GM12878 (cell line): ENCODE data around the gene ARHGEF16. TPM values are rescaled to one million over a fixed set of nuclear protein-coding genes. Genes with fewer than 3 reads are reported as not detected.

Source experiments
- ATAC-seq: fragments of 200-7000 bp; cut with Tn5 transposase; 3 replicates; pipeline ENCODE4 v1.9.1; 2020; ENCODE audit warnings: mild to moderate bottlenecking, moderate library complexity
- BruUV-seq: library from RNA; stranded (reverse); fragments of 400-500 nt; replicated peaks from 2 replicates; lab custom pipeline; 2021; lab: Mats Ljungman, UMichigan
- CTCF ChIA-PET: fragments of 300-600 bp; sonication (Branson Sonifier 250); formaldehyde crosslinking; extraction: SDS; loops from one replicate; lab custom pipeline; 2021; ENCODE audit warnings: inconsistent platforms; lab: Yijun Ruan, JAX
- POLR2A ChIA-PET: fragments of 350-600 bp; formaldehyde crosslinking; extraction: SDS; loops from one replicate; lab custom pipeline; 2021; ENCODE audit warnings: inconsistent platforms; lab: Charles Lee
- RAD21 ChIA-PET: fragments of 300-600 bp; sonication (Branson Sonifier 250); formaldehyde crosslinking; loops from one replicate; lab custom pipeline; 2023; ENCODE audit warnings: antibody characterized with exemption; ENCODE audit not compliant: unreplicated experiment; lab: Charles Lee
- SMC1A ChIA-PET: fragments of 300-600 bp; sonication (Branson Sonifier 250); formaldehyde crosslinking; loops from one replicate; lab custom pipeline; 2023; ENCODE audit not compliant: unreplicated experiment, uncharacterized antibody; lab: Charles Lee
- DNase-seq: peaks from one replicate; pipeline ENCODE4 v3.0.0-alpha.2; 2011; ENCODE audit warnings: low read depth, low spot score
- FAIRE-seq: peaks from 3 replicates; lab custom pipeline; 2011; peaks lifted over from hg19 to GRCh38; lab: Jason Lieb, UNC
- H2AFZ ChIP-seq: 2 replicates; pipeline ENCODE4 v1.6.0; 2011; ENCODE audit warnings: low read depth, low read length, control low read depth; ENCODE audit not compliant: control insufficient read depth
- H3K27ac ChIP-seq: 2 replicates; pipeline ENCODE4 v1.5.1; 2011; ENCODE audit warnings: control low read depth; ENCODE audit not compliant: control insufficient read depth, insufficient read depth
- H3K27me3 ChIP-seq, 2 experiments: replicated peaks in 1 of 2; 2 replicates each; pipeline versions ENCODE4 v1.6.0 to v1.6.1; 2011; ENCODE audit warnings: low read length in 1 of 2; ENCODE audit not compliant: control insufficient read depth in 2 of 2, insufficient read depth in 2 of 2
- H3K36me3 ChIP-seq, 2 experiments: 2 replicates each; pipeline ENCODE4 v1.5.1; 2011; ENCODE audit warnings: low read length in 1 of 2; ENCODE audit not compliant: control insufficient read depth in 2 of 2, insufficient read depth in 2 of 2
- H3K4me1 ChIP-seq: 2 replicates; pipeline ENCODE4 v1.6.1; 2011; ENCODE audit warnings: mild to moderate bottlenecking, low read length, moderate library complexity, mixed read lengths; ENCODE audit not compliant: control insufficient read depth, insufficient read depth
- H3K4me2 ChIP-seq: 2 replicates; pipeline ENCODE4 v1.6.0; 2011; ENCODE audit warnings: control low read depth; ENCODE audit not compliant: control insufficient read depth, insufficient read depth
- H3K4me3 ChIP-seq: fragments of 200-600 bp; sonication (generic); 2 replicates; pipeline ENCODE4 v1.5.1; 2016
- H3K79me2 ChIP-seq: 2 replicates; pipeline ENCODE4 v1.6.0; 2011; ENCODE audit warnings: low read length; ENCODE audit not compliant: control insufficient read depth, insufficient read depth
- H3K9ac ChIP-seq: 2 replicates; pipeline ENCODE4 v1.8.0; 2011; ENCODE audit warnings: low read length, control low read depth, mixed read lengths; ENCODE audit not compliant: control insufficient read depth, insufficient read depth
- H3K9me3 ChIP-seq: replicated peaks from 3 replicates; pipeline ENCODE4 v1.5.1; 2011; ENCODE audit warnings: mild to moderate bottlenecking, low read length; ENCODE audit not compliant: control insufficient read depth, insufficient read depth
- H4K20me1 ChIP-seq: 2 replicates; pipeline ENCODE4 v1.6.0; 2011; ENCODE audit not compliant: control insufficient read depth, insufficient read depth
- ATF7 ChIP-seq: fragments of 450-650 bp; IDR thresholded peaks from 2 replicates; pipeline ENCODE4 v1.6.1; 2016; ENCODE audit warnings: low read depth, mild to moderate bottlenecking
- BCL3 ChIP-seq: IDR thresholded peaks from 2 replicates; pipeline ENCODE4 v1.6.1; 2011; ENCODE audit warnings: borderline replicate concordance, low read depth, mild to moderate bottlenecking, moderate library complexity, low read length; ENCODE audit not compliant: insufficient read depth, poor library complexity, severe bottlenecking
- BMI1 ChIP-seq: fragments of 450-650 bp; IDR thresholded peaks from 2 replicates; pipeline ENCODE4 v1.6.1; 2016; ENCODE audit warnings: mild to moderate bottlenecking, moderate library complexity, borderline replicate concordance
- BRCA1 ChIP-seq: IDR thresholded peaks from 2 replicates; pipeline ENCODE4 v1.6.1; 2011; ENCODE audit warnings: low read depth, low read length, improper control_type of control experiment
- E2F4 ChIP-seq: IDR thresholded peaks from 2 replicates; pipeline ENCODE4 v1.6.1; 2012; ENCODE audit warnings: low read depth, low read length, improper control_type of control experiment
- FOS ChIP-seq: IDR thresholded peaks from 3 replicates; pipeline ENCODE4 v1.6.1; 2011; ENCODE audit warnings: borderline replicate concordance; ENCODE audit not compliant: insufficient read length; ENCODE audit errors: extremely low read depth
- IKZF2 ChIP-seq, 2 experiments: fragments of 450-650 bp; IDR thresholded peaks; 2 replicates each; pipeline ENCODE4 v1.6.1; 2017; ENCODE audit warnings: mild to moderate bottlenecking in 2 of 2, moderate library complexity in 2 of 2
- KAT2A ChIP-seq: conservative IDR thresholded peaks from 2 replicates; pipeline ENCODE4 v1.6.1; 2011; ENCODE audit warnings: low read depth, low read length; ENCODE audit not compliant: control insufficient read depth
- NRF1 ChIP-seq: conservative IDR thresholded peaks from 2 replicates; pipeline ENCODE4 v1.6.1; 2011; ENCODE audit warnings: mild to moderate bottlenecking, low read depth, low read length, improper control_type of control experiment
- RCOR1 ChIP-seq: conservative IDR thresholded peaks from 2 replicates; pipeline ENCODE4 v1.6.1; 2012; ENCODE audit warnings: low read depth, low read length, improper control_type of control experiment
- SMAD1 ChIP-seq: fragments of 450-650 bp; IDR thresholded peaks from 2 replicates; pipeline ENCODE4 v1.6.1; 2018; ENCODE audit warnings: mild to moderate bottlenecking, low read depth; ENCODE audit not compliant: partially characterized antibody
- SRF ChIP-seq, 2 experiments: IDR thresholded peaks; 2 replicates each; pipeline ENCODE4 v1.6.1; 2011; ENCODE audit warnings: low read depth in 2 of 2, low read length in 2 of 2, mild to moderate bottlenecking in 1 of 2, moderate library complexity in 1 of 2
- STAT1 ChIP-seq: fragments of 450-650 bp; conservative IDR thresholded peaks from 2 replicates; pipeline ENCODE4 v1.6.1; 2014; ENCODE audit warnings: antibody characterized with exemption, mild to moderate bottlenecking
- USF2 ChIP-seq: IDR thresholded peaks from 2 replicates; pipeline ENCODE4 v1.6.1; 2011; ENCODE audit warnings: low read depth, low read length, improper control_type of control experiment, borderline replicate concordance
- ZBTB33 ChIP-seq: fragments of 450-650 bp; IDR thresholded peaks from 2 replicates; pipeline ENCODE4 v1.6.1; 2017; ENCODE audit warnings: mild to moderate bottlenecking
- ZNF384 ChIP-seq: IDR thresholded peaks from 2 replicates; pipeline ENCODE4 v1.6.1; 2012; ENCODE audit warnings: low read depth, mild to moderate bottlenecking, low read length, improper control_type of control experiment, borderline replicate concordance
- ZZZ3 ChIP-seq: IDR thresholded peaks from 2 replicates; pipeline ENCODE4 v1.6.1; 2011; ENCODE audit warnings: low read depth; ENCODE audit not compliant: control insufficient read depth, insufficient read length
- WGBS: methylation state at CpG from one replicate; pipeline ENCODE4 v1.1.6; 2016; ENCODE audit warnings: low lambda C conversion rate; ENCODE audit not compliant: insufficient replicate concordance, insufficient coverage; ENCODE audit errors: missing lambda C conversion rate; 5-methylcytosine and 5-hydroxymethylcytosine counted together
- in situ Hi-C: fragments of 300-500 bp; cut with MboI; formaldehyde crosslinking; loops from 9 replicates; pipeline ENCODE4 v1.14.3; 2018; ENCODE audit warnings: mixed read lengths
- intact Hi-C: fragments of 100-400 bp; cut with micrococcal nuclease; formaldehyde crosslinking; loops from one replicate; pipeline ENCODE4 v1.14.2; 2022; ENCODE audit not compliant: unreplicated experiment
- polyA plus RNA-seq, 11 experiments: library from polyadenylated mRNA; depleted of rRNA in 4 of 11; unstranded in 6 of 11; stranded (reverse) in 5 of 11; fragments of >200 nt; fragmentation: Nextera tagmentation in 4 of 11; fragmentation: Illumina TruSeq in 1 of 11; extraction: Ambion mirVana in 4 of 11; extraction: Trizol in 1 of 11; gene quantifications; 1 replicate in 1 of 11; 2 replicates in 10 of 11; pipeline versions ENCODE4 v1.2.1 to v1.2.3, GENCODE V29; 2011 to 2016; ENCODE audit warnings: inconsistent platforms in 2 of 11, missing spikeins in 2 of 11, low read depth in 1 of 11
- total RNA-seq, 4 experiments: library from RNA; depleted of rRNA in 3 of 4; stranded (reverse); fragments of >200 nt in 3 of 4; fragmentation: Illumina TruSeq in 1 of 4; extraction: Trizol in 1 of 4; gene quantifications; 2 replicates each; pipeline versions ENCODE4 v1.2.1 to v1.2.3, GENCODE V29; 2013 to 2021

ARHGEF16 gene
- total and polyA plus RNA-seq, 10 of the 15 experiments (the other 5 are each of a cell fraction or from before 2014, with no cell fraction given), result not detected

GRCh38 chr1:3505161-3505560 is 50.7 kb downstream of the ARHGEF16 start:
- RAD21 ChIA-PET, result no interaction called here
- POLR2A ChIA-PET, result no interaction called here
- in situ Hi-C loops (no loop called here), intact Hi-C loops (no loop called here)
- 31% methylated on average over 16 of the region's 20 CpGs for WGBS
- SMC1A ChIA-PET, result no interaction called here
- Histone ChIP-seq H2AFZ (no peak overlapping the region), H3K27me3 (no peaks in the 10 kb centered on the region), H3K9me3 (no peaks in the 10 kb centered on the region), H3K36me3 (no peaks in the 10 kb centered on the region), H3K4me3 (no peak overlapping the region), H4K20me1 (no peaks in the 10 kb centered on the region), H3K79me2 (no peaks in the 10 kb centered on the region), H3K9ac (no peak overlapping the region), H3K4me1 (no peaks in the 10 kb centered on the region), H3K27ac (no peak overlapping the region), H3K4me2 (no peak overlapping the region)
- FAIRE-seq (no peak), ATAC-seq (no peak), DNase-seq (no peak)
- BruUV-seq, result no TSS peak
- CTCF ChIA-PET, result no interaction called here
- TF ChIP-seq RCOR1, result no peak
- no peak for TF ChIP-seq USF2
- TF ChIP-seq E2F4, result no peak
- TF ChIP-seq FOS, result no peak
- TF ChIP-seq ATF7, result no peak
- no peak for TF ChIP-seq IKZF2 (IDR thresholded peaks at IDR 0.05)
- no peak for TF ChIP-seq SRF (IDR thresholded peaks at IDR 0.05; ENCODE audit: low read depth in 2 of 2, low read length in 2 of 2)
- no peak for TF ChIP-seq BCL3
- TF ChIP-seq BMI1, result no peak
- TF ChIP-seq SMAD1, result no peak
- TF ChIP-seq ZZZ3, result no peak
- TF ChIP-seq ZNF384, result no peak
- no peak for TF ChIP-seq ZBTB33
- TF ChIP-seq KAT2A, result no peak
- TF ChIP-seq NRF1, result no peak
- no peak for TF ChIP-seq STAT1
- TF ChIP-seq BRCA1, result no peak
